ENCODE data around the gene PITX2. TPM values are rescaled to one million over a fixed set of nuclear protein-coding genes. Genes with fewer than 3 reads are reported as not detected.
A peak's percentile ranks its signal among the peaks of the same experiment; 100 is the strongest.

Gene PITX2
- polyA plus RNA-seq, 1 donor (not counting 4 experiments of a cell fraction or from before 2014, with no cell fraction given): not detected

- no peaks in the 10 kb centered on the region for H3K36me3 ChIP-seq (ENCODE audit: control insufficient read depth in 2 of 2, extremely low read depth in 1 of 2, insufficient read depth in 2 of 2, low read length in 2 of 2)
- H3K9me3 ChIP-seq (ENCODE audit: control insufficient read depth, low read depth, low read length): no peaks in the 10 kb centered on the region
- dilution Hi-C loops (cut with MboI; ENCODE audit: extremely low pct_ligation_motif_present, low sequenced_read_pairs): loop anchor here (25.0 kb wide), 1 partner anchor 322 kb away; no protein-coding TSS in a partner anchor
- no peak overlapping the region for H3K4me2 ChIP-seq (ENCODE audit: control insufficient read depth, extremely low read depth, insufficient read depth, low read depth, low read length)
- no peaks in the 10 kb centered on the region for H3K4me1 ChIP-seq (ENCODE audit: control insufficient read depth, extremely low read depth, insufficient read depth, low read length)
- no peaks in the 10 kb centered on the region for H3K79me2 ChIP-seq (ENCODE audit: control insufficient read depth, insufficient read depth, low read length)
- H2AFZ ChIP-seq (ENCODE audit: control insufficient read depth, low read length): no peak overlapping the region
- peaks cover 65% of the 10 kb centered on the region for H3K27me3 ChIP-seq (ENCODE audit: control insufficient read depth, extremely low read depth, insufficient read depth, low read length)
- TF ChIP-seq EZH2 (IDR thresholded peaks at IDR 0.05; ENCODE audit: low read length): no peak
- TF ChIP-seq CTCF (optimal IDR thresholded peaks at IDR 0.05 in 1 of 3, IDR thresholded peaks at IDR 0.05 in 1 of 3, conservative IDR thresholded peaks at IDR 0.05 in 1 of 3; ENCODE audit: extremely low read depth in 1 of 3, insufficient read depth in 2 of 3, low read length in 3 of 3): no peak
- H3K4me3 ChIP-seq (ENCODE audit: control insufficient read depth in 2 of 3, extremely low read depth in 1 of 3, insufficient read depth in 2 of 3, low read depth in 1 of 3, low read length in 3 of 3): no peak overlapping the region
- no peak for DNase-seq (ENCODE audit: low read depth, low spot score)
- no peaks in the 10 kb centered on the region for H3K9me1 ChIP-seq (ENCODE audit: control insufficient read depth, extremely low read depth, insufficient read depth, low read length)
- H4K20me1 ChIP-seq (ENCODE audit: control insufficient read depth, extremely low read depth, insufficient read depth, low read length): no peaks in the 10 kb centered on the region
- no peak for FAIRE-seq
- no peak overlapping the region for H3K27ac ChIP-seq (ENCODE audit: control insufficient read depth, insufficient read depth, low read length)
- no peak overlapping the region for H3K9ac ChIP-seq (ENCODE audit: control insufficient read depth, extremely low read depth, insufficient read depth, low read length)
These were observed 17.7 kb upstream of the PITX2 start for GRCh38 chr4:110640576-110640975.

GRCh38 chr4:110639207-110640090, 16.6 kb upstream of the PITX2 start:
- no peak overlapping the region for H3K9ac ChIP-seq (ENCODE audit: control insufficient read depth, extremely low read depth, insufficient read depth, low read length)
- no peaks in the 10 kb centered on the region for H3K79me2 ChIP-seq (ENCODE audit: control insufficient read depth, insufficient read depth, low read length)
- no peaks in the 10 kb centered on the region for H3K9me3 ChIP-seq (ENCODE audit: control insufficient read depth, low read depth, low read length)
- no peaks in the 10 kb centered on the region for H3K9me1 ChIP-seq (ENCODE audit: control insufficient read depth, extremely low read depth, insufficient read depth, low read length)
- H3K36me3 ChIP-seq (ENCODE audit: control insufficient read depth in 2 of 2, extremely low read depth in 1 of 2, insufficient read depth in 2 of 2, low read length in 2 of 2): no peaks in the 10 kb centered on the region
- H3K27ac ChIP-seq (ENCODE audit: control insufficient read depth, insufficient read depth, low read length): no peak overlapping the region
- H4K20me1 ChIP-seq (ENCODE audit: control insufficient read depth, extremely low read depth, insufficient read depth, low read length): no peaks in the 10 kb centered on the region
- no peak overlapping the region for H2AFZ ChIP-seq (ENCODE audit: control insufficient read depth, low read length)
- H3K4me1 ChIP-seq (ENCODE audit: control insufficient read depth, extremely low read depth, insufficient read depth, low read length): no peaks in the 10 kb centered on the region
- DNase-seq (ENCODE audit: low read depth, low spot score) (no peak), FAIRE-seq (no peak)
- dilution Hi-C loops (cut with MboI; ENCODE audit: extremely low pct_ligation_motif_present, low sequenced_read_pairs): loop anchor here (25.0 kb wide), 1 partner anchor 323 kb away; no protein-coding TSS in a partner anchor
- peaks cover 73% of the 10 kb centered on the region for H3K27me3 ChIP-seq (ENCODE audit: control insufficient read depth, extremely low read depth, insufficient read depth, low read length)
- TF ChIP-seq CTCF (optimal IDR thresholded peaks at IDR 0.05 in 1 of 3, IDR thresholded peaks at IDR 0.05 in 1 of 3, conservative IDR thresholded peaks at IDR 0.05 in 1 of 3; ENCODE audit: extremely low read depth in 1 of 3, insufficient read depth in 2 of 3, low read length in 3 of 3) (no peak), EZH2 (IDR thresholded peaks at IDR 0.05; ENCODE audit: low read length) (peak; percentile 65)
- H3K4me2 ChIP-seq (ENCODE audit: control insufficient read depth, extremely low read depth, insufficient read depth, low read depth, low read length): no peak overlapping the region
- H3K4me3 ChIP-seq (ENCODE audit: control insufficient read depth in 2 of 3, extremely low read depth in 1 of 3, insufficient read depth in 2 of 3, low read depth in 1 of 3, low read length in 3 of 3): no peak overlapping the region

Measured in keratinocyte (primary cell).